SK-N-SH (cell line): ENCODE data around the gene MATK.

ENCODE experiments used
- CTCF ChIP-seq: fragments of 200-600 bp; sonication (generic); IDR thresholded peaks from 2 replicates; pipeline ENCODE4 v1.6.1; 2017; ENCODE audit warnings: antibody characterized with exemption, mild to moderate bottlenecking, moderate library complexity
- ELF1 ChIP-seq: IDR thresholded peaks from 2 replicates; pipeline ENCODE4 v1.4.0; 2012
- EZH2phosphoT487 ChIP-seq: fragments of 200-600 bp; sonication (generic); IDR thresholded peaks from 2 replicates; pipeline ENCODE4 v1.6.1; 2017; ENCODE audit warnings: low read depth, mixed run types, mild to moderate bottlenecking, antibody characterized with exemption, moderate library complexity, borderline replicate concordance
- GABPA ChIP-seq: IDR thresholded peaks from 2 replicates; pipeline ENCODE4 v1.4.0; 2012; ENCODE audit warnings: low read depth, mild to moderate bottlenecking
- GATA2 ChIP-seq: sonication (generic); formaldehyde crosslinking; IDR thresholded peaks from 2 replicates; pipeline ENCODE4 v1.5.0; 2020; ENCODE audit warnings: mild to moderate bottlenecking, missing genetic modification reagents
- RAD21 ChIP-seq: IDR thresholded peaks from 2 replicates; pipeline ENCODE4 v1.6.1; 2012; ENCODE audit warnings: mild to moderate bottlenecking, low read length
- SIN3A ChIP-seq: IDR thresholded peaks from 2 replicates; pipeline ENCODE4 v1.6.1; 2012; ENCODE audit warnings: low read depth, mild to moderate bottlenecking, low read length, moderate library complexity, borderline replicate concordance
- TAF1 ChIP-seq: IDR thresholded peaks from 2 replicates; pipeline ENCODE4 v1.6.1; 2012; ENCODE audit warnings: low read depth, mild to moderate bottlenecking, low read length, moderate library complexity, borderline replicate concordance
- YY1 ChIP-seq: IDR thresholded peaks from 2 replicates; pipeline ENCODE4 v1.4.0; 2012; ENCODE audit warnings: low read depth, mild to moderate bottlenecking
- TF ChIP-seq, protein P1 (sequence below): IDR thresholded peaks from 2 replicates; pipeline ENCODE4 v1.4.0; 2012; ENCODE audit warnings: low read depth
- TF ChIP-seq, protein P2 (sequence below): fragments of 150-350 bp; IDR thresholded peaks from 2 replicates; pipeline ENCODE4 v1.6.1; 2017; ENCODE audit warnings: antibody characterized with exemption, low read length, low read depth, borderline replicate concordance

DNA sequence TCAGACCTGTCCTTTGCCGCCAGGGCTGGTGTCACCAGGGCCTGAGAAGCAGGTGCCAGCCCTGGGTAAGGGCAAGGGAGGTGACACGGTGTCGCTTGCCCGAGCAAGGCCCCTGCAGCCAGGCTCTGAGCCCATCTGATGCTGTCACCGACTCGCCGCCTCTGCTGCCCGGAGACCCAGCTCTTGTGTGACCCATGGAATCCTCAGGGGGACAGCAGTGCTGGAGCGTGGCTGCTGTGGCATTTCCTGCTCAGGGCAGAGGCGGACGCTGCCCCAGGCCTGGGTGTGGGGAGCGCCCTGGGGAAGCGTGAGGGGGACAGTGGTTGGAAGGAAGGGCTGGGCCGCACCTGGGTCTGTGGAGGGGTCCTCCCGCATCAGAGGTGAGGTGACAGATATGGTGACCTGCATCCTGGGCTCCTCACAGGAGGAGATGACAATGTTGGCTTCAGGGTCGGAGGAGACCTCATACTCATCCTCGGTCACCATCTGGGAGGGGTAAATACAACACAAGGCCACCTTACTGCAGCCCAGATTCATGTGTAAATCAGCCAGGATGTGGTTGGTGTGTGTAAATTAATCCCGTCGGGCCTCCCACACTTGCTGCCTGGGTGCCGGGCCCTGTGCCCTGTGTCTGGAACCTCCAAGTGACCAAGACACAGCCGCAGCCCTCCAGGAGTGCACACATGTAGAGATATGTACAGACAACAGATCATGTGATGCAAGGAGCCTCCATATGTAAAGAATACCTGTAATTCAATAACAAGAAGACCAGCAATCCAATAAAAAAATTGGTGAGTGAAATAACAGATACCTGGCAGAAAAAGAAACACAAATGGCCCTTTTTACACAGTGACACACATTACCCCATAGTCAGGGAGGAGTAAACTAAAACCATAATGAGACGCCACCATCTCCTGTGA is 27.6 kb upstream of the MATK start:
- TF ChIP-seq TAF1, result no peak
- TF ChIP-seq CTCF, result no peak
- no peak for TF ChIP-seq YY1
- TF ChIP-seq SIN3A, result no peak
- no peak for TF ChIP-seq ELF1
- TF ChIP-seq, protein P1, sequence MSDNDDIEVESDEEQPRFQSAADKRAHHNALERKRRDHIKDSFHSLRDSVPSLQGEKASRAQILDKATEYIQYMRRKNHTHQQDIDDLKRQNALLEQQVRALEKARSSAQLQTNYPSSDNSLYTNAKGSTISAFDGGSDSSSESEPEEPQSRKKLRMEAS, result no peak
- TF ChIP-seq EZH2phosphoT487, result no peak
- no peak for TF ChIP-seq GABPA
- TF ChIP-seq RAD21, result no peak
- TF ChIP-seq, protein P2, sequence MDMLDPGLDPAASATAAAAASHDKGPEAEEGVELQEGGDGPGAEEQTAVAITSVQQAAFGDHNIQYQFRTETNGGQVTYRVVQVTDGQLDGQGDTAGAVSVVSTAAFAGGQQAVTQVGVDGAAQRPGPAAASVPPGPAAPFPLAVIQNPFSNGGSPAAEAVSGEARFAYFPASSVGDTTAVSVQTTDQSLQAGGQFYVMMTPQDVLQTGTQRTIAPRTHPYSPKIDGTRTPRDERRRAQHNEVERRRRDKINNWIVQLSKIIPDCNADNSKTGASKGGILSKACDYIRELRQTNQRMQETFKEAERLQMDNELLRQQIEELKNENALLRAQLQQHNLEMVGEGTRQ, result no peak
- TF ChIP-seq GATA2 (CRISPR knock-in tag), result no peak
